PC-9 (cell line): ENCODE data around the gene ME2. TPM values are rescaled to one million over a fixed set of nuclear protein-coding genes. Genes with fewer than 3 reads are reported as not detected.

Experiments
- BruUV-seq: library from RNA; stranded (reverse); fragments of 400-500 nt; replicated peaks from 2 replicates; lab custom pipeline; 2021; lab: Mats Ljungman, UMichigan
- CTCF ChIA-PET: fragments of 300-600 bp; sonication (Branson Sonifier 250); formaldehyde crosslinking; loops from one replicate; lab custom pipeline; 2022; ENCODE audit warnings: antibody characterized with exemption; lab: Charles Lee
- POLR2A ChIA-PET: fragments of 300-600 bp; sonication (Branson Sonifier 250); formaldehyde crosslinking; loops from one replicate; lab custom pipeline; 2022; ENCODE audit warnings: antibody characterized with exemption; ENCODE audit not compliant: unreplicated experiment; lab: Charles Lee
- DNase-seq, 2 experiments: peaks; one replicate each; pipeline versions ENCODE4 v3.0.0 to v3.0.0-alpha.2; 2015 to 2022; ENCODE audit warnings: mixed read lengths in 1 of 2
- H2AFZ ChIP-seq: fragments of 200-600 bp; sonication (generic); 2 replicates; pipeline ENCODE4 v1.8.1; 2017; ENCODE audit warnings: antibody characterized with exemption
- H3F3A ChIP-seq: fragments of 200-600 bp; sonication (generic); 2 replicates; pipeline ENCODE4 v1.8.1; 2017; ENCODE audit warnings: antibody characterized with exemption, mild to moderate bottlenecking, low read depth; ENCODE audit not compliant: insufficient read depth
- H3K27ac ChIP-seq: fragments of 200-600 bp; sonication (generic); 2 replicates; pipeline ENCODE4 v1.6.1; 2016; ENCODE audit warnings: mixed run types
- H3K27me3 ChIP-seq: fragments of 200-600 bp; sonication (generic); 2 replicates; pipeline ENCODE4 v1.6.1; 2016; ENCODE audit warnings: low read depth, mixed run types; ENCODE audit not compliant: insufficient read depth
- H3K36me3 ChIP-seq: fragments of 200-600 bp; sonication (generic); 2 replicates; pipeline ENCODE4 v1.6.1; 2016; ENCODE audit warnings: low read depth, mixed run types
- H3K4me1 ChIP-seq: fragments of 200-600 bp; sonication (generic); replicated peaks from 2 replicates; pipeline ENCODE4 v1.6.1; 2016; ENCODE audit warnings: mixed run types; ENCODE audit not compliant: insufficient read depth
- H3K4me2 ChIP-seq: fragments of 200-600 bp; sonication (generic); 2 replicates; pipeline ENCODE4 v1.6.1; 2017; ENCODE audit warnings: mixed run types
- H3K4me3 ChIP-seq: fragments of 200-600 bp; sonication (generic); 2 replicates; pipeline ENCODE4 v1.6.1; 2016; ENCODE audit warnings: mixed run types
- H3K79me2 ChIP-seq: fragments of 200-600 bp; sonication (generic); 2 replicates; pipeline ENCODE4 v1.6.1; 2017; ENCODE audit warnings: low read depth, mixed run types
- H3K9me2 ChIP-seq: fragments of 200-600 bp; sonication (generic); 2 replicates; pipeline ENCODE4 v1.8.1; 2017; ENCODE audit warnings: mild to moderate bottlenecking; ENCODE audit not compliant: insufficient read depth
- H3K9me3 ChIP-seq: fragments of 200-600 bp; sonication (generic); 2 replicates; pipeline ENCODE4 v1.8.1; 2016; ENCODE audit warnings: low read depth; ENCODE audit not compliant: insufficient read depth
- H4K20me1 ChIP-seq: fragments of 200-600 bp; sonication (generic); 2 replicates; pipeline ENCODE4 v1.8.1; 2017; ENCODE audit not compliant: insufficient read depth
- CTCF ChIP-seq: fragments of 200-600 bp; sonication (generic); conservative IDR thresholded peaks from 2 replicates; pipeline ENCODE4 v1.6.1; 2017; ENCODE audit warnings: mixed run types, antibody characterized with exemption, mild to moderate bottlenecking, moderate library complexity
- EZH2 ChIP-seq: fragments of 200-600 bp; sonication (generic); IDR thresholded peaks from 2 replicates; pipeline ENCODE4 v1.8.0; 2017; ENCODE audit warnings: antibody characterized with exemption, low read depth
- intact Hi-C: fragments of 100-400 bp; cut with micrococcal nuclease; formaldehyde crosslinking; loops from one replicate; pipeline ENCODE4 v1.10.0; 2022; ENCODE audit not compliant: unreplicated experiment
- total RNA-seq: library from RNA; stranded (reverse); gene quantifications from 2 replicates; pipeline ENCODE4 v1.2.3, GENCODE V29; 2021

The ME2 gene
- total RNA-seq, 1 experiment from 2014 or later, result 27.9 TPM

DNA sequence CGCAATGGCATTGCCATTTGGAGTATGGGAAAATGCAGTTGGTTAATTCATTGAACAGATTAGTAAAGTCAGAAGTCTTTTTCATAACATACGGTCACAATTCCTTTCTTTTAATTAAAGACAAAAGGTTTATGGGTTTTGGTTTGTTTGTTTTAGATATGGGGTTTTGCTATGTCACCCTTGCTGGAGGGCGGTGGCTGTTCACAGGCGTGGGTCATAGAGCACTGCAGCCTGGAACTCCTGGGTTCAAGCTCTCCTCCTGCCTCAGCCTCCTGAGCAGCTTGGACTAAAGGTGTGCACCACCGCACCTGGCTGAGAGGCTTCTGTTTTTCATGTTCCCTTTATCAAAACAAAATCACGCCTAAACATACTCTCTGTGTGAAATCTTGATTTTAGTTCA is 70.3 kb downstream of the ME2 start:
- intact Hi-C loops, result no loop called here
- H3K4me2 ChIP-seq, result no peak overlapping the region
- H3K9me3 ChIP-seq, result no peaks in the 10 kb centered on the region
- no peaks in the 10 kb centered on the region for H4K20me1 ChIP-seq
- H3K27ac ChIP-seq, result no peak overlapping the region
- DNase-seq, result no peak
- H3K36me3 ChIP-seq, result no peaks in the 10 kb centered on the region
- H3F3A ChIP-seq, result no peaks in the 10 kb centered on the region
- no peaks in the 10 kb centered on the region for H3K79me2 ChIP-seq
- no peaks in the 10 kb centered on the region for H3K9me2 ChIP-seq
- no peak overlapping the region for H3K4me3 ChIP-seq
- no TSS peak for BruUV-seq
- ChIA-PET POLR2A (no interaction called here), CTCF (no interaction called here)
- no peaks in the 10 kb centered on the region for H3K27me3 ChIP-seq
- no peak overlapping the region for H2AFZ ChIP-seq
- H3K4me1 ChIP-seq, result no peaks in the 10 kb centered on the region
- no peak for TF ChIP-seq CTCF
- no peak for TF ChIP-seq EZH2

- H3K36me3 ChIP-seq, result no peaks in the 10 kb centered on the region
- no peak for TF ChIP-seq EZH2
- no peak for TF ChIP-seq CTCF
- no peak for DNase-seq
- intact Hi-C loops, result no loop called here
- H3K9me3 ChIP-seq, result no peaks in the 10 kb centered on the region
- no peaks in the 10 kb centered on the region for H4K20me1 ChIP-seq
- H3K27me3 ChIP-seq, result no peaks in the 10 kb centered on the region
- BruUV-seq, result no TSS peak
- H3K9me2 ChIP-seq, result no peaks in the 10 kb centered on the region
- H3K4me2 ChIP-seq, result no peak overlapping the region
- ChIA-PET POLR2A (no interaction called here), CTCF (no interaction called here)
- H3K79me2 ChIP-seq, result no peaks in the 10 kb centered on the region
- no peak overlapping the region for H2AFZ ChIP-seq
- H3K4me1 ChIP-seq, result no peaks in the 10 kb centered on the region
- H3K4me3 ChIP-seq, result no peak overlapping the region
- no peaks in the 10 kb centered on the region for H3F3A ChIP-seq
- no peak overlapping the region for H3K27ac ChIP-seq
Measured at GRCh38 chr18:50950626-50951025, 71.7 kb downstream of the ME2 start.

DNA sequence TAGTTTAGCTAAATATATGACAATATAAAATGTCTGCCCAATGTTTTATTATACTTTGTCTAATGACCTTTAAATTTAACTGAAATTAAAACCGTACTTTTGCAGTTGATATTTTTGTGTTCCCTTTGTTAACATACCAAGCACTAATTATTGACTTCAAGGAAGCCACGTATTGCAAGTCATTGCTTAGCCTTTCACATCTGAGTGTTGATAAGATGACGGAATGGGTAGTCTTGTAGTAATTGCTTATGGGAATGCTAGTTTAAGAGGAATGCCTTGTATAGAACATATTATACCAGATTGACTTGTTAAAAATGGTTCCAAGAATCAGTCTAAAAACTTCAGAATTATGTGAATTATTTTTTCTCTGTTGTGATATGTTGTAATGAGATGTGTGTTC is 74.9 kb downstream of the ME2 start:
- no TSS peak for BruUV-seq
- ChIA-PET POLR2A (no interaction called here), CTCF (no interaction called here)

More for the DNA sequence above, 74.9 kb downstream of the ME2 start:
- no peaks in the 10 kb centered on the region for H3F3A ChIP-seq
- no peaks in the 10 kb centered on the region for H3K9me3 ChIP-seq
- TF ChIP-seq CTCF (no peak), EZH2 (no peak)
- no peaks in the 10 kb centered on the region for H3K79me2 ChIP-seq
- H2AFZ ChIP-seq, result no peak overlapping the region
- H3K27me3 ChIP-seq, result no peaks in the 10 kb centered on the region
- H3K36me3 ChIP-seq, result no peaks in the 10 kb centered on the region
- no peak overlapping the region for H3K4me3 ChIP-seq
- H3K27ac ChIP-seq, result no peak overlapping the region
- H4K20me1 ChIP-seq, result no peaks in the 10 kb centered on the region
- no peaks in the 10 kb centered on the region for H3K9me2 ChIP-seq
- no peak overlapping the region for H3K4me2 ChIP-seq
- no peak for DNase-seq
- intact Hi-C loops, result no loop called here
- H3K4me1 ChIP-seq, result no peaks in the 10 kb centered on the region
